ENCODE measurements around the gene UCHL5.
A peak's percentile ranks its signal among the peaks of the same experiment; 100 is the strongest.
"Not testable (repeated sequence)": the region's sequence is repeated elsewhere in the genome, so short reads cannot be mapped to it uniquely, and the experiment has no call there.

The UCHL5 gene

DNA sequence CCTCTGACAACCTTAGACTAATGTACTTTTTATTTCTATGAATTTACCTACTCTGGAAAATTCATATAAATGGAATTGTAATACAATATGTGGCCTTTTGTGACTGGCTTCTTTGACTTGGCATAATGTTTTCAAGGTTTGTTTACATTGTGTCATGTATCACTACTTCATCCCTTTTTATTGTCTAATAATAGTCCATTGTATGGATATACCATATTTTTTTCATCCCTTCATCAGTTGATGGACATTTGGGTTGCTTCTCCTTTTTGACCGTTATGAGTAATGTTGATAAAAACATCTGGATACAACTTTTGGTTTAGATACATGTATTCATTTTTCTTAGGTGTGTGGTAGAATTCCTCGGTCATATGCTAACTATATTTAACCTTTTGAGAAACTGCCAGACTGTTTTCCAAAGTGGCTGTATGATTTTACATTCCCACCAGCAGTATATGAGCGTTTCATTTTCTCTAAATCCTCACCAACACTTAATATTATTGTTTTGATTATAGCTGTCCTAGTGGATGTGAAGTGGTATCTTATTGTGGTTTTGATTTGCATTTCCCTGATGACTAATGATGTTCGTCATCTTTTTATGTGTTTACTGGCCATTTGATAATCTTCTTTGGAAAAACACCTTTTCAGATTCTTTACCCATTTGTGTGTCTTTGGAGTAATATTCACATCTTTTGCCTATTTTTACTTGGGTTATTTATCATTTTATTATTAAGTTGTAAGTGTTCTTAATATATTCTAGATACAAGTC is 3.7 kb upstream of the UCHL5 start:
- DNase-seq (ENCODE audit: low spot score): no peak

- DNase-seq (ENCODE audit: low spot score): peak; percentile 20
Measured at GRCh38 chr1:193060938-193061337, 1.8 kb upstream of the UCHL5 start.

DNA sequence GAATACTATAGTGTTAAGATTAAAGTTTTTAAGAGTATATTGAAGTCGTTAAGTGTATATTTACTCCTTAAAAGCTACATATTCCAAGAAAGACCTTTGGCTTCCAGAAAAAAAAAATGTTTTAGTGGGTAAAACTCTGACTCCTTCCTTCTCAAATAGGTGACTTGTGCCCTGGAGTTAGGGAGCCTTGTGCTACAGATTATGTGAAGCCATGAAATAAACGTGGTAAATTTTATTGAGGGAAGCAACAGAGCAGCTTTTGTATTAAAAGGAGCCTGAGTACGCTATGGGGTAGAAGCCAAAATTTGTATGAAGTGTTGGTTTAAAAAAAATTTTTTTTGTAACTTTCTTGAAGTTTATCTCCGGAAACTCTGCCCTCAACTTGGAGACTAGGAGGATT is 1.2 kb upstream of the UCHL5 start:
- peak; percentile 11 for DNase-seq (ENCODE audit: low spot score)

- DNase-seq (ENCODE audit: low spot score): no peak
Measured at GRCh38 chr1:193060115-193060403, 899 bp upstream of the UCHL5 start.

- DNase-seq (ENCODE audit: low spot score): peak; percentile 55
Measured at GRCh38 chr1:193058529-193059281, 455 bp downstream of the UCHL5 start.

DNA sequence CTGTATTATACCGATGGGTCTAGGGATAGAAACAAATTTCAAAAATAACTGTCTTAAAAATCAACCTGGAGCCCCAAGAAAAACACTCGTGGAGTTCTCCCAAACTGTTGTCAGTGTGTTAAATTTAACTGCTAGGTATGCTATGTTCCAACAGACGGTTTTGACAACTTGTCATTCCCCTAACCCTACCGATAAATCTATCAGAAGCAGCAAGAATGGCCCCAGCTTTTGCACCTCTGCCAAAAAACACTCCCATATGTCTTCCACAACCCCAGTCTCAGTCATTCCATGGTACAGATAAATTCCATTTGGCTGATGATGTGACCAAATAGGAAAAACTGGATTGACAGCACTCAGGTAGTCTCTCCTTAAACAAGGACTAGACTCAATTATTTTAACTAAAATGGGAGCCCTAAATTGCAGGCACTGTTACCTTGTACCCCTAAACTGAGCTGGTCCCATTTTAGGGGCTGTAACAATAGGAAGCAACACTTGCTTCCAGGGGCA is 4.9 kb downstream of the UCHL5 start:
- no peak for DNase-seq (ENCODE audit: low spot score)

DNA sequence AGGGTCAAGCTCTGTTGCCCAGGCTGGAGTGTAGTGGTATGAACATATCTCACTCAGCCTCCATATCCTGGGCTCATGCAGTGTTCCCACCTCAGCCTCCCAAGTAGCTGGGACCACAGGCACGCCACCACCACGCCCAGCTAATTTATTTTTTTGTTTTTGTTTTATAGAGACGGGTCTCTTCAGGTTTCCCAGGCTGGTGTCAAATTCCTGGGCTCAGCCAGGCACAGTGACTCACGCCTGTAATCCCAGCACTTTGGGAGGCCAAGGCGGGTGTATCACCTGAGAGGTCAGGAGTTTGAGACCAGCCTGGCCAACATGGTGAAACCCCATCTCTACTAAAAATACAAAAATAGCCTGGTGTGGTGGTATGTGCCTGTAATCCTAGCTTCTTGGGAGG is 10.2 kb downstream of the UCHL5 start:
- DNase-seq (ENCODE audit: low spot score): not testable (repeated sequence)

DNA sequence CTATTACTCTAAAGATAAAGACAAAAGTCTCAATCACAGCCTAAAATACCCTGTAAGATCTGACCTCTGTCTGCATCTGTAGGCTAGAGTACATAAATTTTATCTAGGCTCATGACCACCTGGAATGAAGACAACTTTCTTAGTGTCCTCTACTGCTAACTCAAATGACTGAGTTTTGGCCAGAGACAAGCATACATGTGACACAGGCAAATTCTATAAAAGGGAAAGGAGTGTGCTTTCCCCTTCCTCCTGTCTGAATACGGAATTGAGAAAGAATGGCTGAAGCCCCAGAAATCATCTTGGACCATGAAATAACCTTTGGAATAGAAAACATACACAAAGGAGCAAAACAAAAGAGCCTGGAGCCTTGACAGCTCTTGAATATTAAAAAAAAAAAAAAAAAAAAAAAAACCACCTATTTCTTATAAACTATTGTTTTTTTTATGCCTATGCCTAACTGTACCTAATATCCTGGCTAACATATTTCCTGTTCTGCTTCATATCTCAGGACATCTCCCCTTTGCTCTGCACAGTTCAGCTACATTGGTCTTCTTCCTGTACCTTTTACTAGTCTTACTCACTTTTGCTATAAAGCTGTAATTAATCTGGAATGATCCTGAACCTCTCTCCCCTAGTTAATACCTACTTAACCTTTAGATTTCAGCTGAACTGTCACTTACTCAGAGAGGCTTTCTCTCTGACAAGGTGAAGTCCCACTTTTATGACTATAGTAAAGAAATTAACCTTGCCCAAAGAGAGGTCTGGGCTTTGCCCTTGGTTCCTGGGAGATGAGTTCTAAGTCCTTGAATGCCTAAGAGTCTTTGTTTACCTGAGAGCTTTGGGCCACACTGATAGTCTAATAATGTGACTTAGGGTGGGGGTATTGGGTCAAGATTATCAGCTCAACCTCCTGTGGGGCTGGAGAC is 16.1 kb downstream of the UCHL5 start:
- peak; percentile 24 for DNase-seq (ENCODE audit: low spot score)

- no peak for DNase-seq (ENCODE audit: low spot score)
Measured at GRCh38 chr1:193040011-193040410, 19.1 kb downstream of the UCHL5 start.

GRCh38 chr1:193036337-193037047 is 22.7 kb downstream of the UCHL5 start:
- no peak for DNase-seq (ENCODE audit: low spot score)

DNA sequence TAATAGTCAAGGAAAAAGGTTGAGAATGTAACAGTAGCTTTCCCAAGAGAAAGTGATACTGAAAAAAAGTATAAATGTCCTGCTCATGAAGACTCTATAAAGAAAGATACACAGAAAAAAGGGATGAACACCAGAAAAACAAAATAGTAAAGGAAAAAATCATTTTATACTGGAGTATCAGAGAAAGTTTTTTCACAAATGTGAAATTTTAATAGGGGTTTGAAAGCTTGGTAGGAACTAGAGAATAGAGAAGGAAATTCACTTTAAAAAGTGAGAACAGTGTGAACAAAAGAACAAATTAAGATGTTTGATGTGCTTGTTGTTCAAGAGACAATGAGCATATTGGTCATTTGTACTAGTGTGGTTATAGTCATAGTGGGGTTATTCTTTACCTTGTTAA is 25.6 kb downstream of the UCHL5 start:
- DNase-seq (ENCODE audit: low spot score): no peak

- DNase-seq (ENCODE audit: low spot score): not testable (repeated sequence)
Measured at GRCh38 chr1:193032643-193033427, 26.3 kb downstream of the UCHL5 start.

GRCh38 chr1:193031431-193031830 is 27.7 kb downstream of the UCHL5 start:
- no peak for DNase-seq (ENCODE audit: low spot score)

DNA sequence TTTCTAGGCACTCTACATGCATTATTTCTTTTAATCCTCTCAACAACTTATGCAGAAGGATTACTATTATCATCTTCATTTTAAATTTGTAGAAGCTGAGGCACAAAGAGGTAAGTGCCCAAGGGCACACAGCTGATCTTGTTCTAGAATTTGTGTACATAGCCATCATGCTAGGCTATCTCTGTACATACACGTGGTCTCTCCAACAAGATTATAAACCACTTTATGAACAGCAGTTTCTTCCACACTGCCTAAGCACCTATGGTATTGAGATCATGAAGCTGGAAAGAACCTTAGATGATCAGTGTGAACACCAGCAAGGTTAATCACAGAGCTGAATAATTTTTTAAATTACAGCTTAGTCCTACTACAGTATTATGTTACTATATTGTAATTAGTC is 28.9 kb downstream of the UCHL5 start:
- no peak for DNase-seq (ENCODE audit: low spot score)

DNA sequence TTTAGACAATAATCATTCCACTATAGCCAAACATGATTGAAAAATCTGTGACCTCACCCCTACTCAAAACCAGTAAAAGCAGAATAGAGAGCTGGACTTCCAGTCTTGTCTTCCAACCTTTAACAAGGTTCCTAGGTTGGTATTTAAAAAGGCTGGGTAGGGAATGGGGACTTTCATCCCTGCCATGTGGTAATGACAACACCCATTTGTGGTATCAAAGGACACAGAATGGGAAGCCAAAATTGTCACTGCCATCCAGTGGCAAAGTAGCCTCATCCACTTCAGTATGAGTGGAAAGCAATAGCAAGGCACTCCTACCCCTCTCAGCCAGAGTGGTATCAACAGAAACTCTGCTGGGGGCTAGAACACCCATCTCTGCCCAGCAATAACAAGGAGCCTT is 33.9 kb downstream of the UCHL5 start:
- DNase-seq (ENCODE audit: low spot score): no peak

DNA sequence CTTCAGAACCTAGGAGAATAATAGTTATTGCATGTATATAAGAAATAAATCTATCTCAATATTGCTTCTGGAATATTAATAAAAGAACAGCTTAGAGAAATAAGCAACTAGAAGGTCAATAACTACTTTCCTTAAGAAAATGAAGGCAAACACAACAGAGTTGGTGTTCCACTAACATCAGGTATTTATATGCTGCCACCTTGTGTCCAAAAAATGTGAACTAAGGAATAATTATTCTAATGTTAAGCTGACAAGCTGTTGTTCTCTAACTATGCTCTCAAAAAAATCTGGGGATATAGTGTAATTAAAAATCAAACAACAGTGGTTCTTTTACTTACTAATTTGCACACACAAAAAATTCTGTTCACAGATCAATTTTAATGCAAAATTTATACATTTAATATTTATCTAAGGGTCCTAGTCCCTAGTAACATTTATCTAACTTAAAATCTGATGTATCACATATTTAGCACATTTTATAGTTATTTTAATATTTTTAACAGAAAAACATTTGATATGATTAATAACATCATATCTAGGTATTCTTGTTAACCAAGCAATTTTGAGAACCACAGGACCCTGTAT is 39.6 kb downstream of the UCHL5 start:
- peak; percentile 80 for DNase-seq (ENCODE audit: low spot score)

DNA sequence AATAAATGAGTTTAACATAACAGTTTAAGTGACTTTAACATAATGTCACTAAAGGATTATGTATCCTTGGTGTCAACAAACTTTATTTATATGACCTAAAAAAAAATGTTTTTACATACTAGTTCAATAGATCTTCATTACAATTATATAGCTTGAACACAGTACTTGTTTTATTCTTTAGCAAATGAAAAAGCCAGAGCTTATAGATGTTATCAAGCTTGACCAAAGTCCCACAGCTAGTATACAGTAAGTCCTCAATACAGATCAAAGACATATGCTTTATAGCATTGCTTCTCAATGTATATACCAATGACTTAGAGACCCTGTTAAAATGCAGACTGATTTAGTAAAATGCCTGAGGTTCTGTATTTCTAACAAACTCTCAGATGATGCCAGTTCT is 42.4 kb downstream of the UCHL5 start:
- DNase-seq (ENCODE audit: low spot score): no peak

- DNase-seq (ENCODE audit: low spot score): no peak
Measured at GRCh38 chr1:193014400-193014799, 44.8 kb downstream of the UCHL5 start.

DNA sequence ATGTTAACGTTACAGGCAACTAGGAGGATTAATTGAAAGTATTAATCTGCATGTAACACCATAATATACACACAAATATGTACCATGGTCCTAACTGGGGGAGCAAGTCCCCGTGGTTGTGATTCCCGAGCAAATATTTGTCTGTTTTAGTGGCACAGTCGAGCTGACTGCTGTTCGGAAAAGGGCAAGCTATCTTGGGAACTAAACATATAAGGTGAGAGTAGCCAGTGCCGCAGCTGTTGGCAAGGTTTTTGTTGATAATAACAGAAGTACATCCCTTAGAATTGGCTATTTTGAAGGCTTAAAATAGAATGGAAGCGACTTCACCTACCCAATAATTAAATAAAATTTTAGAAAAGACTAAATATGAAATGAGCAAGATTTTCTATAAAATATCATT is 45.5 kb downstream of the UCHL5 start:
- no peak for DNase-seq (ENCODE audit: low spot score)

- no peak for DNase-seq (ENCODE audit: low spot score)
Measured at GRCh38 chr1:193013005-193013404, 46.2 kb downstream of the UCHL5 start.

- no peak for DNase-seq (ENCODE audit: low spot score)
Measured at GRCh38 chr1:193011406-193011805, 47.8 kb downstream of the UCHL5 start.
